GOT3 (cell line): ENCODE measurements around the gene ZNF771.
A peak's percentile ranks its signal among the peaks of the same experiment; 100 is the strongest.
"Not testable (repeated sequence)": the region's sequence is repeated elsewhere in the genome, so short reads cannot be mapped to it uniquely, and the experiment has no call there.

Experiments
- DNase-seq: peaks from one replicate; lab custom pipeline; 2025; ENCODE audit warnings: mixed read lengths; lab: John Stamatoyannopoulos, UW

Gene ZNF771

GRCh38 chr16:30434852-30435251 is 27.4 kb downstream of the ZNF771 start:
- no peak for DNase-seq

- DNase-seq = no peak
Measured at GRCh38 chr16:30437511-30438046, 30.2 kb downstream of the ZNF771 start.

- DNase-seq = no peak
Measured at GRCh38 chr16:30438835-30439234, 31.4 kb downstream of the ZNF771 start.

GRCh38 chr16:30439720-30440348 is 32.4 kb downstream of the ZNF771 start:
- no peak for DNase-seq

- no peak for DNase-seq
Measured at GRCh38 chr16:30443631-30444030, 36.2 kb downstream of the ZNF771 start.

GRCh38 chr16:30444231-30445148 is 37.1 kb downstream of the ZNF771 start:
- DNase-seq = no peak

GRCh38 chr16:30445149-30445407 is 37.7 kb downstream of the ZNF771 start:
- no peak for DNase-seq

- peak; percentile 86 for DNase-seq
Measured at GRCh38 chr16:30445408-30446202, 38.2 kb downstream of the ZNF771 start, which contains the start of gene SEPHS2. TSS of gene SEPHS2 (minus strand) at chr16:30445874. CDS start at chr16:30445727, 147 bp downstream.

GRCh38 chr16:30446203-30446595 is 38.8 kb downstream of the ZNF771 start:
- no peak for DNase-seq

- no peak for DNase-seq
Measured at GRCh38 chr16:30447512-30448226, 40.3 kb downstream of the ZNF771 start.

GRCh38 chr16:30449116-30449435 is 41.7 kb downstream of the ZNF771 start:
- no peak for DNase-seq

- not testable (repeated sequence) for DNase-seq
Measured at GRCh38 chr16:30452709-30453580, 45.5 kb downstream of the ZNF771 start.

- DNase-seq = no peak
Measured at GRCh38 chr16:30456302-30456701, 48.9 kb downstream of the ZNF771 start.

- DNase-seq = no peak
Measured at GRCh38 chr16:30457256-30457655, 49.9 kb downstream of the ZNF771 start.

GRCh38 chr16:30457743-30458560 is 50.5 kb downstream of the ZNF771 start:
- no peak for DNase-seq

- DNase-seq = no peak
Measured at GRCh38 chr16:30458561-30459394, 51.4 kb downstream of the ZNF771 start.

- no peak for DNase-seq
Measured at GRCh38 chr16:30459456-30459855, 52.0 kb downstream of the ZNF771 start.

GRCh38 chr16:30461426-30461825 is 54.0 kb downstream of the ZNF771 start:
- DNase-seq = not testable (repeated sequence)

GRCh38 chr16:30464078-30464477 is 56.7 kb downstream of the ZNF771 start:
- DNase-seq = no peak
